Measurements from ENCODE around the gene C12orf60. TPM values are rescaled to one million over a fixed set of nuclear protein-coding genes. Genes with fewer than 3 reads are reported as not detected.

The C12orf60 gene
- total and polyA plus RNA-seq, 2 of the 8 experiments (the other 6 are each of a cell fraction or from before 2014, with no cell fraction given), result 1.2 to 1.5 TPM

DNA sequence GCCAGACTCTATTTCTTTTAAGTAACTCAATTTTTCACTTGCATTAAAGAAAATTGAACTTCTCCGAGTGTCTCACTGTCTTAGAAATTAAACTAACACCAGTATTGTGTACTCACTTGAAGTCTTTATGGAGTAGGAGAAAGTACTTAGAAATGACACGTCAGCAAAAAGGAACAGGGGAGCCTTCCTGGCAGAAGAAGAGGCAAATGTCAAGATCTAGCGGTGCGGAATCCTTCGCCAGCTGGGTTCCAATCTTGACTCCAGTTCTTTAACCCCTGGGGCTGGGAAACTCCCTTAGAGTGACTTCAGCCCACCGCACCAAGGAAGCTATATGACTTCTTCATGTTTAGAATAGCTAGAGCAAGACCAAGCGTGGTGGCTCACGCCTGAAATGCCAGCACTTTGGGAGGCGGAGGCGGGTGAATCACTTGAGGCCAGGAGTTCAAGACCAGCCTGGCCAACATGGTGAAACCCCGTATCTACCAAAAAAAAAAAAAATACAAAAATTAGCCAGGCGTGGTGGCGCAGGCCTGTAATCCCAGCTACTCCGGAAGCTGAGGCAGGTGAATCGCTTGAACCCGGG lies 34.6 kb upstream of the C12orf60 start (continued):
- no peak for TF ChIP-seq SAP30 (IDR thresholded peaks at IDR 0.05; ENCODE audit: insufficient read depth, insufficient replicate concordance, low read length)
- TF ChIP-seq, protein P1, sequence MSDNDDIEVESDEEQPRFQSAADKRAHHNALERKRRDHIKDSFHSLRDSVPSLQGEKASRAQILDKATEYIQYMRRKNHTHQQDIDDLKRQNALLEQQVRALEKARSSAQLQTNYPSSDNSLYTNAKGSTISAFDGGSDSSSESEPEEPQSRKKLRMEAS (IDR thresholded peaks at IDR 0.05), result no peak
- TF ChIP-seq SP4 (IDR thresholded peaks at IDR 0.05; ENCODE audit: low read length), result no peak
- no peak for TF ChIP-seq CHD2 (IDR thresholded peaks at IDR 0.05; ENCODE audit: low read length)
- no peak for TF ChIP-seq NANOG (IDR thresholded peaks at IDR 0.05; ENCODE audit: insufficient read depth, low read depth, low read length, poor library complexity, severe bottlenecking)
- no peak for TF ChIP-seq ASH2L (IDR thresholded peaks at IDR 0.05; ENCODE audit: low read length)
- no peak for TF ChIP-seq SP1 (IDR thresholded peaks at IDR 0.05; ENCODE audit: low read depth, low read length)
- TF ChIP-seq RBBP5 (IDR thresholded peaks at IDR 0.05; ENCODE audit: borderline replicate concordance, low read depth, low read length), result no peak
- TF ChIP-seq ZNF274 (IDR thresholded peaks at IDR 0.05; ENCODE audit: borderline replicate concordance, extremely low read depth, low read length), result no peak
- TF ChIP-seq, protein P2, sequence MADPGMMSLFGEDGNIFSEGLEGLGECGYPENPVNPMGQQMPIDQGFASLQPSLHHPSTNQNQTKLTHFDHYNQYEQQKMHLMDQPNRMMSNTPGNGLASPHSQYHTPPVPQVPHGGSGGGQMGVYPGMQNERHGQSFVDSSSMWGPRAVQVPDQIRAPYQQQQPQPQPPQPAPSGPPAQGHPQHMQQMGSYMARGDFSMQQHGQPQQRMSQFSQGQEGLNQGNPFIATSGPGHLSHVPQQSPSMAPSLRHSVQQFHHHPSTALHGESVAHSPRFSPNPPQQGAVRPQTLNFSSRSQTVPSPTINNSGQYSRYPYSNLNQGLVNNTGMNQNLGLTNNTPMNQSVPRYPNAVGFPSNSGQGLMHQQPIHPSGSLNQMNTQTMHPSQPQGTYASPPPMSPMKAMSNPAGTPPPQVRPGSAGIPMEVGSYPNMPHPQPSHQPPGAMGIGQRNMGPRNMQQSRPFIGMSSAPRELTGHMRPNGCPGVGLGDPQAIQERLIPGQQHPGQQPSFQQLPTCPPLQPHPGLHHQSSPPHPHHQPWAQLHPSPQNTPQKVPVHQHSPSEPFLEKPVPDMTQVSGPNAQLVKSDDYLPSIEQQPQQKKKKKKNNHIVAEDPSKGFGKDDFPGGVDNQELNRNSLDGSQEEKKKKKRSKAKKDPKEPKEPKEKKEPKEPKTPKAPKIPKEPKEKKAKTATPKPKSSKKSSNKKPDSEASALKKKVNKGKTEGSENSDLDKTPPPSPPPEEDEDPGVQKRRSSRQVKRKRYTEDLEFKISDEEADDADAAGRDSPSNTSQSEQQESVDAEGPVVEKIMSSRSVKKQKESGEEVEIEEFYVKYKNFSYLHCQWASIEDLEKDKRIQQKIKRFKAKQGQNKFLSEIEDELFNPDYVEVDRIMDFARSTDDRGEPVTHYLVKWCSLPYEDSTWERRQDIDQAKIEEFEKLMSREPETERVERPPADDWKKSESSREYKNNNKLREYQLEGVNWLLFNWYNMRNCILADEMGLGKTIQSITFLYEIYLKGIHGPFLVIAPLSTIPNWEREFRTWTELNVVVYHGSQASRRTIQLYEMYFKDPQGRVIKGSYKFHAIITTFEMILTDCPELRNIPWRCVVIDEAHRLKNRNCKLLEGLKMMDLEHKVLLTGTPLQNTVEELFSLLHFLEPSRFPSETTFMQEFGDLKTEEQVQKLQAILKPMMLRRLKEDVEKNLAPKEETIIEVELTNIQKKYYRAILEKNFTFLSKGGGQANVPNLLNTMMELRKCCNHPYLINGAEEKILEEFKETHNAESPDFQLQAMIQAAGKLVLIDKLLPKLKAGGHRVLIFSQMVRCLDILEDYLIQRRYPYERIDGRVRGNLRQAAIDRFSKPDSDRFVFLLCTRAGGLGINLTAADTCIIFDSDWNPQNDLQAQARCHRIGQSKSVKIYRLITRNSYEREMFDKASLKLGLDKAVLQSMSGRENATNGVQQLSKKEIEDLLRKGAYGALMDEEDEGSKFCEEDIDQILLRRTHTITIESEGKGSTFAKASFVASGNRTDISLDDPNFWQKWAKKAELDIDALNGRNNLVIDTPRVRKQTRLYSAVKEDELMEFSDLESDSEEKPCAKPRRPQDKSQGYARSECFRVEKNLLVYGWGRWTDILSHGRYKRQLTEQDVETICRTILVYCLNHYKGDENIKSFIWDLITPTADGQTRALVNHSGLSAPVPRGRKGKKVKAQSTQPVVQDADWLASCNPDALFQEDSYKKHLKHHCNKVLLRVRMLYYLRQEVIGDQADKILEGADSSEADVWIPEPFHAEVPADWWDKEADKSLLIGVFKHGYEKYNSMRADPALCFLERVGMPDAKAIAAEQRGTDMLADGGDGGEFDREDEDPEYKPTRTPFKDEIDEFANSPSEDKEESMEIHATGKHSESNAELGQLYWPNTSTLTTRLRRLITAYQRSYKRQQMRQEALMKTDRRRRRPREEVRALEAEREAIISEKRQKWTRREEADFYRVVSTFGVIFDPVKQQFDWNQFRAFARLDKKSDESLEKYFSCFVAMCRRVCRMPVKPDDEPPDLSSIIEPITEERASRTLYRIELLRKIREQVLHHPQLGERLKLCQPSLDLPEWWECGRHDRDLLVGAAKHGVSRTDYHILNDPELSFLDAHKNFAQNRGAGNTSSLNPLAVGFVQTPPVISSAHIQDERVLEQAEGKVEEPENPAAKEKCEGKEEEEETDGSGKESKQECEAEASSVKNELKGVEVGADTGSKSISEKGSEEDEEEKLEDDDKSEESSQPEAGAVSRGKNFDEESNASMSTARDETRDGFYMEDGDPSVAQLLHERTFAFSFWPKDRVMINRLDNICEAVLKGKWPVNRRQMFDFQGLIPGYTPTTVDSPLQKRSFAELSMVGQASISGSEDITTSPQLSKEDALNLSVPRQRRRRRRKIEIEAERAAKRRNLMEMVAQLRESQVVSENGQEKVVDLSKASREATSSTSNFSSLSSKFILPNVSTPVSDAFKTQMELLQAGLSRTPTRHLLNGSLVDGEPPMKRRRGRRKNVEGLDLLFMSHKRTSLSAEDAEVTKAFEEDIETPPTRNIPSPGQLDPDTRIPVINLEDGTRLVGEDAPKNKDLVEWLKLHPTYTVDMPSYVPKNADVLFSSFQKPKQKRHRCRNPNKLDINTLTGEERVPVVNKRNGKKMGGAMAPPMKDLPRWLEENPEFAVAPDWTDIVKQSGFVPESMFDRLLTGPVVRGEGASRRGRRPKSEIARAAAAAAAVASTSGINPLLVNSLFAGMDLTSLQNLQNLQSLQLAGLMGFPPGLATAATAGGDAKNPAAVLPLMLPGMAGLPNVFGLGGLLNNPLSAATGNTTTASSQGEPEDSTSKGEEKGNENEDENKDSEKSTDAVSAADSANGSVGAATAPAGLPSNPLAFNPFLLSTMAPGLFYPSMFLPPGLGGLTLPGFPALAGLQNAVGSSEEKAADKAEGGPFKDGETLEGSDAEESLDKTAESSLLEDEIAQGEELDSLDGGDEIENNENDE (IDR thresholded peaks at IDR 0.05; ENCODE audit: insufficient replicate concordance, low read length), result no peak

All from H1 (cell line).